OCI-LY3 (cell line): ENCODE measurements around the gene RPL18.

Experiments
- H2AFZ ChIP-seq: fragments of 200-600, 300-600 bp; shearing (Covaris generic); 2 replicates; pipeline ENCODE4 v1.6.0; 2014; ENCODE audit warnings: antibody characterized with exemption, low read depth, low read length
- H3K27ac ChIP-seq: fragments of 200-600, 300-600 bp; sonication (generic); 2 replicates; pipeline ENCODE4 v1.5.1; 2014; ENCODE audit warnings: mild to moderate bottlenecking, low read length, moderate library complexity, mixed read lengths
- H3K27me3 ChIP-seq: fragments of 200-600, 300-600 bp; sonication (generic); 2 replicates; pipeline ENCODE4 v1.6.1; 2014; ENCODE audit warnings: low read depth, low read length, mixed read lengths
- H3K36me3 ChIP-seq: fragments of 200-600, 300-600 bp; sonication (generic); replicated peaks from 2 replicates; pipeline ENCODE3; 2014; ENCODE audit warnings: low read depth, low read length, mixed read lengths
- H3K4me1 ChIP-seq: fragments of 300-600, 200-600 bp; sonication (generic); 2 replicates; pipeline ENCODE4 v1.6.1; 2014; ENCODE audit warnings: low read length, mixed read lengths
- H3K4me2 ChIP-seq: fragments of 200-600, 300-600 bp; sonication (generic); 2 replicates; pipeline ENCODE4 v1.6.1; 2014; ENCODE audit warnings: low read length, mixed read lengths
- H3K4me3 ChIP-seq: fragments of 300-600, 200-600 bp; sonication (generic); 2 replicates; pipeline ENCODE4 v1.5.1; 2014; ENCODE audit warnings: antibody characterized with exemption, mild to moderate bottlenecking, low read length, moderate library complexity
- H3K79me2 ChIP-seq: fragments of 300-600, 200-600 bp; shearing (Covaris generic); 2 replicates; pipeline ENCODE4 v1.6.1; 2014; ENCODE audit warnings: mild to moderate bottlenecking, low read length, mixed read lengths
- H3K9ac ChIP-seq: fragments of 300-600, 200-600 bp; shearing (Covaris generic); 2 replicates; pipeline ENCODE4 v1.6.0; 2014; ENCODE audit warnings: mild to moderate bottlenecking, low read length, moderate library complexity
- H3K9me3 ChIP-seq: fragments of 200-600, 300-600 bp; shearing (Covaris generic); 2 replicates; pipeline ENCODE4 v1.6.1; 2014; ENCODE audit warnings: low read length, mixed read lengths; ENCODE audit not compliant: insufficient read depth
- H4K20me1 ChIP-seq: fragments of 200-600, 300-600 bp; sonication (generic); 2 replicates; pipeline ENCODE4 v1.6.1; 2016; ENCODE audit warnings: low read length, mixed read lengths; ENCODE audit not compliant: insufficient read depth
- CTCF ChIP-seq: fragments of 200-600, 300-600 bp; sonication (generic); IDR thresholded peaks from 2 replicates; pipeline ENCODE4 v1.5.1; 2014; ENCODE audit warnings: antibody characterized with exemption, low read length, low read depth
- EZH2phosphoT487 ChIP-seq: fragments of 200-600 bp; shearing (Covaris generic); IDR thresholded peaks from 2 replicates; pipeline ENCODE4 v1.6.1; 2018; ENCODE audit warnings: antibody characterized with exemption, mixed run types, low read depth

RPL18 gene

GRCh38 chr19:48631225-48631624, 12.2 kb upstream of the RPL18 start:
- H2AFZ ChIP-seq: no peak overlapping the region
- H4K20me1 ChIP-seq: no peaks in the 10 kb centered on the region
- H3K27me3 ChIP-seq: no peaks in the 10 kb centered on the region
- no peak overlapping the region for H3K4me2 ChIP-seq
- H3K79me2 ChIP-seq: peaks cover 13% of the 10 kb centered on the region
- TF ChIP-seq CTCF: no peak
- TF ChIP-seq EZH2phosphoT487: no peak
- peaks cover 19% of the 10 kb centered on the region for H3K36me3 ChIP-seq
- no peak overlapping the region for H3K27ac ChIP-seq
- no peaks in the 10 kb centered on the region for H3K9me3 ChIP-seq
- H3K9ac ChIP-seq: no peak overlapping the region
- peaks cover 26% of the 10 kb centered on the region for H3K4me1 ChIP-seq
- no peak overlapping the region for H3K4me3 ChIP-seq

GRCh38 chr19:48630296-48631063, 11.5 kb upstream of the RPL18 start:
- peaks cover 26% of the 10 kb centered on the region for H3K4me1 ChIP-seq
- H4K20me1 ChIP-seq: no peaks in the 10 kb centered on the region
- H3K79me2 ChIP-seq: peaks cover 16% of the 10 kb centered on the region
- no peak for TF ChIP-seq EZH2phosphoT487
- H3K36me3 ChIP-seq: peaks cover 23% of the 10 kb centered on the region
- no peak overlapping the region for H3K27ac ChIP-seq
- H3K4me3 ChIP-seq: no peak overlapping the region
- H3K9ac ChIP-seq: no peak overlapping the region
- no peaks in the 10 kb centered on the region for H3K27me3 ChIP-seq
- H3K4me2 ChIP-seq: no peak overlapping the region
- H3K9me3 ChIP-seq: no peaks in the 10 kb centered on the region
- H2AFZ ChIP-seq: no peak overlapping the region

DNA sequence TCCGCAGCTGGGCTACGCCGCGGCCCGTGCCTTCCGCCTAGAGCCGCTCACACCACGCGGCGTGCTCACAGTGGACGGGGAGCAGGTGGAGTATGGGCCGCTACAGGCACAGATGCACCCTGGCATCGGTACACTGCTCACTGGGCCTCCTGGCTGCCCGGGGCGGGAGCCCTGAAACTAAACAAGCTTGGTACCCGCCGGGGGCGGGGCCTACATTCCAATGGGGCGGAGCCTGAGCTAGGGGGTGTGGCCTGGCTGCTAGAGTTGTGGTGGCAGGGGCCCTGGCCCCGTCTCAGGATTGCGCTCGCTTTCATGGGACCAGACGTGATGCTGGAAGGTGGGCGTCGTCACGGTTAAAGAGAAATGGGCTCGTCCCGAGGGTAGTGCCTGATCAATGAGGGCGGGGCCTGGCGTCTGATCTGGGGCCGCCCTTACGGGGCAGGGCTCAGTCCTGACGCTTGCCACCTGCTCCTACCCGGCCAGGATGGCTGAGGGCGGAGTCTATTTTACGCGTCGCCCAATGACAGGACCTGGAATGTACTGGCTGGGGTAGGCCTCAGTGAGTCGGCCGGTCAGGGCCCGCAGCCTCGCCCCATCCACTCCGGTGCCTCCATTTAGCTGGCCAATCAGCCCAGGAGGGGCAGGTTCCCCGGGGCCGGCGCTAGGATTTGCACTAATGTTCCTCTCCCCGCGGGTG, 10.8 kb upstream of the RPL18 start:
- Histone ChIP-seq H2AFZ (no peak overlapping the region), H3K9me3 (no peaks in the 10 kb centered on the region), H3K36me3 (peaks cover 23% of the 10 kb centered on the region), H3K27me3 (no peaks in the 10 kb centered on the region), H3K27ac (no peak overlapping the region), H3K4me2 (no peak overlapping the region), H3K4me3 (no peak overlapping the region), H3K9ac (no peak overlapping the region), H3K4me1 (peaks cover 28% of the 10 kb centered on the region), H4K20me1 (no peaks in the 10 kb centered on the region), H3K79me2 (peaks cover 23% of the 10 kb centered on the region)
- TF ChIP-seq CTCF (no peak), EZH2phosphoT487 (no peak)

GRCh38 chr19:48629297-48629598, 10.3 kb upstream of the RPL18 start:
- Histone ChIP-seq H3K9ac (no peak overlapping the region), H3K79me2 (peaks cover 28% of the 10 kb centered on the region), H3K4me1 (peaks cover 26% of the 10 kb centered on the region), H3K4me3 (no peak overlapping the region), H3K9me3 (no peaks in the 10 kb centered on the region), H3K4me2 (no peak overlapping the region), H3K27ac (no peak overlapping the region), H3K36me3 (peaks cover 23% of the 10 kb centered on the region), H2AFZ (no peak overlapping the region), H4K20me1 (no peaks in the 10 kb centered on the region), H3K27me3 (no peaks in the 10 kb centered on the region)
- TF ChIP-seq EZH2phosphoT487: no peak
- no peak for TF ChIP-seq CTCF
